ENCODE measurements around the gene PLPPR1. TPM values are rescaled to one million over a fixed set of nuclear protein-coding genes. Genes with fewer than 3 reads are reported as not detected.

Gene PLPPR1
- total RNA-seq, 1 experiment from 2014 or later, result 2.4 TPM

- H3K79me2 ChIP-seq (ENCODE audit: insufficient read depth, low read length), result no peaks in the 10 kb centered on the region
- no peaks in the 10 kb centered on the region for H3K27me3 Mint-ChIP-seq (ENCODE audit: low read depth)
- H2BK5ac ChIP-seq (ENCODE audit: insufficient read length, low read length), result no peak overlapping the region
- H3K14ac ChIP-seq (ENCODE audit: insufficient read depth, low read length), result no peak overlapping the region
- no peak overlapping the region for H3K4me3 Mint-ChIP-seq
- H3K27me3 ChIP-seq (ENCODE audit: insufficient read depth, low read length), result no peaks in the 10 kb centered on the region
- no peak overlapping the region for H3K27ac Mint-ChIP-seq
- no peaks in the 10 kb centered on the region for H3K36me3 Mint-ChIP-seq (ENCODE audit: insufficient read depth in 1 of 3, low read depth in 3 of 3)
- no peak overlapping the region for H4K8ac ChIP-seq (replicated peaks; ENCODE audit: insufficient read length, low read depth, low read length)
- no peak overlapping the region for H3K4ac ChIP-seq (ENCODE audit: low read depth, low read length)
- peaks cover 3 to 14% of the 10 kb centered on the region in 2 experiments; a peak in 3 of 4 replicates for H3K4me1 Mint-ChIP-seq
- no peak for TF ChIP-seq CTCF (conservative IDR thresholded peaks at IDR 0.05)
- no peak for DNase-seq
- no peak overlapping the region for H2BK120ac ChIP-seq (ENCODE audit: low read depth, low read length, poor library complexity, severe bottlenecking)
- no peaks in the 10 kb centered on the region for H3K4me1 ChIP-seq (ENCODE audit: insufficient read depth, low read length)
- H3K4me2 ChIP-seq (ENCODE audit: insufficient read depth, insufficient read length, low read length), result no peak overlapping the region
- no CpG with 5 or more reads among the region's 1 CpG for WGBS (ENCODE audit: extremely low coverage, insufficient read length, low lambda C conversion rate)
- no peaks in the 10 kb centered on the region for H3K23me2 ChIP-seq (ENCODE audit: insufficient read length, low read depth, low read length, poor library complexity, severe bottlenecking)
- H2BK20ac ChIP-seq (ENCODE audit: low read depth, low read length, poor library complexity, severe bottlenecking), result no peak overlapping the region
- no peaks in the 10 kb centered on the region for H3K9me3 ChIP-seq (ENCODE audit: control insufficient read depth, low read depth, low read length)
- H3T11ph ChIP-seq (ENCODE audit: low read length), result no peak overlapping the region
- no peaks in the 10 kb centered on the region for H3K9me3 Mint-ChIP-seq
- H4K5ac ChIP-seq (ENCODE audit: insufficient read length, low read depth, low read length), result no peak overlapping the region
- H2AFZ ChIP-seq (ENCODE audit: low read length), result no peak overlapping the region
- no peak overlapping the region for H3K56ac ChIP-seq (ENCODE audit: insufficient read length, low read depth, low read length)
- H3K27ac ChIP-seq (ENCODE audit: insufficient read length, low read depth, low read length), result no peak overlapping the region
- H4K20me1 ChIP-seq (ENCODE audit: control insufficient read depth, insufficient read depth, insufficient read length), result no peaks in the 10 kb centered on the region
- H3K9ac ChIP-seq (ENCODE audit: extremely low read depth, insufficient read length, low read length), result no peak overlapping the region
- H3K18ac ChIP-seq (ENCODE audit: insufficient read length, low read depth, low read length), result no peak overlapping the region
- H3K79me1 ChIP-seq (ENCODE audit: insufficient read depth, low read depth, low read length, poor library complexity, severe bottlenecking), result no peaks in the 10 kb centered on the region
- no peak overlapping the region for H4K91ac ChIP-seq (ENCODE audit: insufficient read length, low read depth, low read length)
- H2BK15ac ChIP-seq (ENCODE audit: low read depth, low read length), result no peak overlapping the region
- no peak overlapping the region for H2BK12ac ChIP-seq (ENCODE audit: insufficient read length, low read depth, low read length)
- H2AK5ac ChIP-seq (ENCODE audit: insufficient read length, low read length), result no peak overlapping the region
- H3K23ac ChIP-seq (ENCODE audit: insufficient read length, low read depth, low read length), result no peak overlapping the region
These were observed 34.2 kb downstream of the PLPPR1 start for GRCh38 chr9:101062686-101063085.
